A673 (cell line): ENCODE data around the gene TMEM165. TPM values are rescaled to one million over a fixed set of nuclear protein-coding genes. Genes with fewer than 3 reads are reported as not detected.

Experiments used
- BruUV-seq: library from RNA; stranded (reverse); fragments of 400-500 nt; replicated peaks from 2 replicates; lab custom pipeline; 2021; lab: Mats Ljungman, UMichigan
- CTCF ChIA-PET: fragments of 300-600 bp; sonication (Branson Sonifier 250); formaldehyde crosslinking; loops from one replicate; lab custom pipeline; 2022; ENCODE audit warnings: antibody characterized with exemption; lab: Charles Lee
- POLR2A ChIA-PET: fragments of 300-600 bp; sonication (Branson Sonifier 250); formaldehyde crosslinking; loops from one replicate; lab custom pipeline; 2022; ENCODE audit warnings: antibody characterized with exemption; ENCODE audit not compliant: low non-redundant PET; lab: Charles Lee
- DNase-seq: peaks from one replicate; pipeline ENCODE4 v3.0.0-alpha.2; 2015; ENCODE audit warnings: low spot score
- H3K27ac ChIP-seq: fragments of 200-600 bp; sonication (generic); 2 replicates; pipeline ENCODE4 v1.5.1; 2016; ENCODE audit warnings: mixed run types, low read depth, mild to moderate bottlenecking, mixed read lengths, antibody characterized with exemption, low read length; ENCODE audit not compliant: poor library complexity, severe bottlenecking
- H3K27me3 ChIP-seq: fragments of 200-600 bp; sonication (generic); replicated peaks from 2 replicates; pipeline ENCODE4 v1.6.1; 2017; ENCODE audit warnings: mixed run types, low read depth, mild to moderate bottlenecking, mixed read lengths, antibody characterized with exemption, low read length; ENCODE audit not compliant: insufficient read depth, poor library complexity
- H3K36me3 ChIP-seq: fragments of 200-600 bp; sonication (generic); 2 replicates; pipeline ENCODE4 v1.6.1; 2016; ENCODE audit warnings: mixed run types, mild to moderate bottlenecking, mixed read lengths, antibody characterized with exemption, low read length; ENCODE audit not compliant: insufficient read depth, poor library complexity, severe bottlenecking
- H3K4me1 ChIP-seq: fragments of 200-600 bp; sonication (generic); 2 replicates; pipeline ENCODE4 v1.6.1; 2017; ENCODE audit warnings: mixed run types, mild to moderate bottlenecking, mixed read lengths, antibody characterized with exemption, low read length; ENCODE audit not compliant: insufficient read depth, poor library complexity, severe bottlenecking
- H3K4me3 ChIP-seq: fragments of 200-600 bp; sonication (generic); 2 replicates; pipeline ENCODE4 v1.5.1; 2016; ENCODE audit warnings: low read depth, mixed run types, mild to moderate bottlenecking, mixed read lengths, low read length; ENCODE audit not compliant: poor library complexity, severe bottlenecking
- H3K9me3 ChIP-seq: fragments of 200-600 bp; sonication (generic); 2 replicates; pipeline ENCODE4 v1.6.1; 2016; ENCODE audit warnings: mixed run types, low read depth, mild to moderate bottlenecking, mixed read lengths, antibody characterized with exemption, low read length; ENCODE audit not compliant: poor library complexity, severe bottlenecking
- EZH2 ChIP-seq: fragments of 200-600 bp; sonication (generic); IDR thresholded peaks from 2 replicates; pipeline ENCODE4 v1.6.1; 2017; ENCODE audit warnings: borderline replicate concordance, low read depth, mild to moderate bottlenecking, mixed read lengths, antibody characterized with exemption, low read length; ENCODE audit not compliant: poor library complexity, severe bottlenecking
- intact Hi-C: fragments of 100-400 bp; cut with micrococcal nuclease; formaldehyde crosslinking; loops from one replicate; pipeline ENCODE4 v1.10.0; 2022; ENCODE audit not compliant: unreplicated experiment
- total RNA-seq: library from RNA; stranded (reverse); gene quantifications from 2 replicates; pipeline ENCODE4 v1.2.3, GENCODE V29; 2021
- TF ChIP-seq, protein P1 (sequence below): fragments of 300-800, 200-600 bp; sonication (generic); conservative IDR thresholded peaks from 2 replicates; pipeline ENCODE4 v1.5.1; 2017; ENCODE audit warnings: low read depth, mild to moderate bottlenecking, antibody characterized with exemption, low read length, moderate library complexity, mixed read lengths

Gene TMEM165
- total RNA-seq, 1 experiment from 2014 or later: 34.7 TPM

GRCh38 chr4:55442541-55442940 lies 46.8 kb downstream of the TMEM165 start:
- Histone ChIP-seq H3K27me3 (no peaks in the 10 kb centered on the region), H3K4me3 (no peak overlapping the region), H3K27ac (no peak overlapping the region), H3K36me3 (peaks cover 5% of the 10 kb centered on the region), H3K9me3 (no peaks in the 10 kb centered on the region), H3K4me1 (no peaks in the 10 kb centered on the region)
- intact Hi-C loops: loop anchor here (10.0 kb wide), 1 partner anchor 292 kb away; no protein-coding TSS in a partner anchor
- no peak for DNase-seq
- ChIA-PET CTCF (no interaction called here), POLR2A (no interaction called here)
- TF ChIP-seq, protein P1, sequence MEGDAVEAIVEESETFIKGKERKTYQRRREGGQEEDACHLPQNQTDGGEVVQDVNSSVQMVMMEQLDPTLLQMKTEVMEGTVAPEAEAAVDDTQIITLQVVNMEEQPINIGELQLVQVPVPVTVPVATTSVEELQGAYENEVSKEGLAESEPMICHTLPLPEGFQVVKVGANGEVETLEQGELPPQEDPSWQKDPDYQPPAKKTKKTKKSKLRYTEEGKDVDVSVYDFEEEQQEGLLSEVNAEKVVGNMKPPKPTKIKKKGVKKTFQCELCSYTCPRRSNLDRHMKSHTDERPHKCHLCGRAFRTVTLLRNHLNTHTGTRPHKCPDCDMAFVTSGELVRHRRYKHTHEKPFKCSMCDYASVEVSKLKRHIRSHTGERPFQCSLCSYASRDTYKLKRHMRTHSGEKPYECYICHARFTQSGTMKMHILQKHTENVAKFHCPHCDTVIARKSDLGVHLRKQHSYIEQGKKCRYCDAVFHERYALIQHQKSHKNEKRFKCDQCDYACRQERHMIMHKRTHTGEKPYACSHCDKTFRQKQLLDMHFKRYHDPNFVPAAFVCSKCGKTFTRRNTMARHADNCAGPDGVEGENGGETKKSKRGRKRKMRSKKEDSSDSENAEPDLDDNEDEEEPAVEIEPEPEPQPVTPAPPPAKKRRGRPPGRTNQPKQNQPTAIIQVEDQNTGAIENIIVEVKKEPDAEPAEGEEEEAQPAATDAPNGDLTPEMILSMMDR: no peak
- no peak for TF ChIP-seq EZH2
- BruUV-seq: no TSS peak

DNA sequence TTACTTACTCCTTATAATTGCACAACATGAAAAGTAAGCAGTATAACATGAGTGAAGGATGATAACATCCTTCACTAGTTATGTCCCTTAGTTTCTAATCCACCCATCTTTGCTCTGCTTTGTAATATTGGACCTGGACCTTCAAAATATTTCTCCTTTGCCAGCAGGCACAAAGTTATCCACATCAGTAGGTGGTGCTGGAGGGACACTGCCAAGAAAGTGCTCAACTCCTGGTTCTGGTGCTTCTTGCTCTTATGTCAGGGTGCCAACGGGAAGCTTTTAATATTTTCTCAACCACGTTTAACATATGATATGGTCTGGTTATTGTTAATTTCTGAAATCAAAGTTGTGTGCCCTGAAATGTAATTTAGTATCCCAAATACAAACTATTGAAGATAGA lies 49.1 kb downstream of the TMEM165 start:
- intact Hi-C loops: loop anchor here (10.0 kb wide), 1 partner anchor 290 kb away; no protein-coding TSS in a partner anchor
- BruUV-seq: no TSS peak
- no peaks in the 10 kb centered on the region for H3K9me3 ChIP-seq
- no peaks in the 10 kb centered on the region for H3K27me3 ChIP-seq
- no peak overlapping the region for H3K4me3 ChIP-seq
- ChIA-PET POLR2A (no interaction called here), CTCF (no interaction called here)
- TF ChIP-seq, protein P1: peak; percentile 31; the same call in 1 of the 2 replicates
- TF ChIP-seq EZH2: no peak
- H3K27ac ChIP-seq: no peak overlapping the region
- peaks cover 5% of the 10 kb centered on the region for H3K36me3 ChIP-seq
- no peaks in the 10 kb centered on the region for H3K4me1 ChIP-seq
- DNase-seq: peak; percentile 25

DNA sequence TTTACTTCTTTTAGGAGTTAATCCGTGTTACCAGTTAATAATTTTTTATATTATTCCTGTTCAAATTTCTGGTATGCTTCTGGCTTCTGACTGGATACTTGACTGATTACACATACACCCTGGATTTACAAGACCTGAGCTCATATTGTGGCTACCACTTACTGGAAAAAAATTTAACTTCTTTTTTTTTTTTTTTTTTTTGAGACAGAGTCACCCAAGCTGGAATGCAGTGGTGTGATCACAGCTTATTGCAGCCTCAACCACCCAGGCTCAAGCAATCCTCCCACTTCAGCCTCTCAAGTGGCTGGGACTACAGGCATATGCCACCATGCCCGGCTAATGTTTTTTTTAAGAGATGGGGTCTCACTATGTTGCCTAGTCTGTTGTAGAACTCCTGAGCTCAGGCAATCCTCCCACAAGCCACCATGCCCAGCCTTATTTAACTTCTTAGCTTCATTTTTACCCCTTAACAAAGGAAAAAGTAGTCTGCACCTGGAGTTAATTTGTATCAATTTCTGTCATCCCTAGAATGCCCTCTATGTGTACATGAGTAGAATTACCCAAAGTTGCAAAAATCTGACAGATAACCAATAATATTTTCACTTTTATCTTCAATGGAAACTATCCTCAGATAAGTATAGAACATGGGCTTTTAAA lies 50.3 kb downstream of the TMEM165 start:
- H3K36me3 ChIP-seq: peaks cover 5% of the 10 kb centered on the region
- CTCF ChIA-PET: interaction anchor here (0.7 kb wide), 1 partner anchor 18 kb away, joined by 4 read pairs; no protein-coding TSS in a partner anchor

More for the DNA sequence above, 50.3 kb downstream of the TMEM165 start:
- H3K4me3 ChIP-seq: no peak overlapping the region
- no peaks in the 10 kb centered on the region for H3K9me3 ChIP-seq
- no peaks in the 10 kb centered on the region for H3K27me3 ChIP-seq
- DNase-seq: no peak
- no TSS peak for BruUV-seq
- intact Hi-C loops: loop anchor here (10.0 kb wide), 1 partner anchor 289 kb away; no protein-coding TSS in a partner anchor
- no peaks in the 10 kb centered on the region for H3K4me1 ChIP-seq
- H3K27ac ChIP-seq: no peak overlapping the region
- TF ChIP-seq, protein P1: no peak
- no peak for TF ChIP-seq EZH2
- POLR2A ChIA-PET: interaction anchor here (0.5 kb wide), 1 partner anchor 874 kb away, joined by 3 read pairs; no protein-coding TSS in a partner anchor
